SK-N-DZ (cell line): ENCODE results near the gene SCRN2. TPM values are rescaled to one million over a fixed set of nuclear protein-coding genes. Genes with fewer than 3 reads are reported as not detected.

Experiments used
- DNase-seq: peaks from one replicate; pipeline ENCODE4 v3.0.0-alpha.2; 2015; ENCODE audit warnings: low spot score
- polyA plus RNA-seq, 2 experiments: library from polyadenylated mRNA; depleted of rRNA; stranded (reverse); fragments of >200 nt; gene quantifications; 2 replicates each; pipeline ENCODE4 v1.2.3, GENCODE V29; 2014

SCRN2 gene
- polyA plus RNA-seq (2014; cell fraction: cytosol; rRNA removed): 49.6 and 54.0 TPM in 2 replicates
- 255 and 271 TPM in 2 replicates for polyA plus RNA-seq (2014; cell fraction: nucleus; rRNA removed)

DNA sequence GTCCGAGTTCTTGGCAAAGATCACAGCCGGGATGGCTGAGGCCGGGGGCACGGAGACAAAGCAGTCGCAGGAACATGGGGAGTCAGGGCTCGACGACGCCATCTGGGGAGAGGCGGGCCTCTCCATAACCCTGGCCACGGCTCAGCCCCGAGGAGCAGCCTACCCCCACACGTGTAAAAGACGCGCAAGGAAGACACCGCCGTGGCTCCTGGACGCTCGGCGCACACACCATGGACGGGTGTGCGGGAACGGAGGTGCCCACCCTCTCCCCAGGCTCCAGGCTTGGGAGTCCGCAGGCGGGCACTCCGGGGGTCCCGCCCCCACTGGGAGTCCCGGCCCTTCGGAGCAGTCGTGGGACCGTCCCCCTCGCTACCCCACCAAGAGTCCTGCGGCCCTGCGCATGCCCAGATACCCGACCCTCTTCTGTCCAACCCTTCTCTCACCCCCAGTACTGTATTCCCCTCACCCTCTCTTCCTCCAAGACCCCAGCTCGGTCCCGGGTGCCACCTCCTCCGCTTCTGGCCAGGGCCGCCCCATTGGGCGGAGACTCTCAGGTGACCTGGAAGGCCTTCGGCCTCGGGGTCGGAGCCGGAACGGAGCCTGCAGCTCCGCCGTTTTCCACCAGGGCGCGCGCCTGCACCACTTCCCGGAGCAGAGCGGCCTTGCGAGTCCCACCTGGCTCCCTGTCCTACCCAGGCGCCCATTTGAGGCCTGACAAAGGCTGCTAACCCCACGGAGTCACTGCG, at the start of gene SCRN2:
Gene SCRN2 (minus strand): TSS at position 532 of the 746 bp plus-strand sequence. CDS start 430 bp downstream, at position 102.
- DNase-seq: peak; percentile 95

DNA sequence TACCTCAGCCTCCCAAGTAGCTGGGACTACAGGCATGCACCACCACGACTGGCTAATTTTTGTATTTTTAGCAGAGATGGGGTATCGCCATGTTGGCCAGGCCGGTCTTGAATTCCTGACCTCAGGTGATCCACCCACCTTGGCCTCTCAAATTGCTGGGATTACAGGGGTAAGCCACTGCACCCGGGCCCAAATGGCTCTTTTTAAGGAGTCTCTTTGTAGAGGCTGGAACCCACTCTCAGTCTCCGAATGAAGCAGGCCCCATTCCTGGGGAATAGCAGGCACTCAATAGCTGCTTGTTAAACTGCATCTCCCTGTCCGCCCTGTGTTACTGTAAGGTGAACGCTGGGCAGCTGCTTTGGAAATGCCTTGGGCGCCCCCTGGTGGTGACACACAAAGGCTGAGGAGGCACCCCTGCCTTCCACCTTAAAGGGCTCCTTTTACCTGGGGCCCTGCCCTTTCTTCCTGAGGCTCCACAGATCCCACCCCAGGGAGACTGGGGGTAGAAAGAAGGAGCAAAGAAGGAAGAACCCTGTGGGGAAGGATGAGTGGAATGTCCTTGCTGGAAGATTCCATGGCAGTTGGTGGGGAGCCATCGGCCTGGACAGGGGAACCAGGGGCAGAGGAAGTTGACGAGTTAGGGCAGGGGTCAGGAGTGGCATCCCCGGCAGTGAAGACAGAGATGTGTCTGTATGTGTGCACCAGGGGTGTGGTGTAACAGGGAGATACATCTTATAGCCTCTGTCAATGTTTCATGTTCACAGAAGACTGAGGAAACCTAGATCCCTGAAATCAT, 48.9 kb upstream of the SCRN2 start:
- DNase-seq: peak; percentile 85

GRCh38 chr17:47888293-47888692, 47.2 kb upstream of the SCRN2 start:
- no peak for DNase-seq

GRCh38 chr17:47884905-47885730, 44.0 kb upstream of the SCRN2 start:
- DNase-seq: no peak

DNA sequence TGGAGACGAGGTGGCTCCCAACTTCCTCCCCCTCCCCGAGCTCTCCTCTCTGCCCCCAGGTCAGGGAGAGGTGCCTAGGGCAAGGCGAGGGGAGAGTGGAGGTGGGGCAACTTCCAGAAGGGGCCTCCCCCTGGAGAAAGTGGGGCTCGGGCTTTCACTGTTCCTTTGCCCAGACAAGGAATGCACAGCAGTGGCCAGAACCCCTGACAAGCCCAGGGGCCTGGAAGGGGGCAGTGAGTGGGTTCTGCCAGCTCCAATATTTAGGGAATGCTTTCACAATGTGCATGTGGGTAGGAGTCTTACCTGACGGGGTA, 43.3 kb upstream of the SCRN2 start:
- DNase-seq: no peak

- DNase-seq: no peak
These were observed 42.7 kb upstream of the SCRN2 start for GRCh38 chr17:47883589-47884426.

DNA sequence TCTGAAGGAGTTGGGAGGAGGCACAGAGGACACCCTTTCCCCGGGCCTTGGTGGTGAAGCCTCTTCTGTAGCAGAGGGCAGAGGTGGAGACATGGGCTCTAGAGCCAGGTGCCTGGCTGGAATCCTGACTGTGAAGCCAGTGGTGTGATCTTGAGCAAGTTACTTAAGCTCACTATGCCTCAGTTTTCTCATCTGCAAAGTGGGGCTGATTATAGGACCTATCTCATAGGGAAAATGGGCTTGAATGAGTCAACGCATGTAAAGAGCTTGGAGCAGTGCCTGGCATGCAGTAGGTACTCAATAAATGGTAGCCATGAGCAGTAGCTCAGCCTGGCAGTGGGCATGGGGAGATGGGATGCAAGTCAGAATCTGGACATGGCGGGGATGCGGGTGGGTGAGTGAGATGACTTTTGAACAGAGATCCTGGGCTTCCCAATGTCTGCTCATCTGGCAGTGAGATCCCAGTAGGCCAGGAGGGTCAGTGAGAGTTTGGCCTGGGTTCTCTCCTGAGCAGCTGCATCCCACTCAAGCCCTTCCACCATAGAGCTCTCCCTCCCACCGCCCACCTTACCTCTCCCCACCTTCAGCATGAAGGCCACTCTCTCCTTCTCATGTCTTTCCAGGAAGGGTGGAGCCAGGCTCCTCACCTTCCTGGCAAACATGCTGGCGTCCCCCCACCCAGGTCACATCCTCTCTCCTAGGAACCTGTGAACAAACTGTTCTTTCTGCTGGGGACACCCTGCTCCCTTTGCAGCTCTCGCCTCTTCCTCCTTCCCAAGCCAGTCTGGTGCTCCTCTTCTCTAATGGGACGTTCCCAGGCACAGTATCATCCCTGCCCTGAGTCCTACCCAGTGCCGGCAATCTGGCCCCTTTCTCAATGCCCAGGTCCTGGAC, 41.9 kb upstream of the SCRN2 start:
- no peak for DNase-seq

DNA sequence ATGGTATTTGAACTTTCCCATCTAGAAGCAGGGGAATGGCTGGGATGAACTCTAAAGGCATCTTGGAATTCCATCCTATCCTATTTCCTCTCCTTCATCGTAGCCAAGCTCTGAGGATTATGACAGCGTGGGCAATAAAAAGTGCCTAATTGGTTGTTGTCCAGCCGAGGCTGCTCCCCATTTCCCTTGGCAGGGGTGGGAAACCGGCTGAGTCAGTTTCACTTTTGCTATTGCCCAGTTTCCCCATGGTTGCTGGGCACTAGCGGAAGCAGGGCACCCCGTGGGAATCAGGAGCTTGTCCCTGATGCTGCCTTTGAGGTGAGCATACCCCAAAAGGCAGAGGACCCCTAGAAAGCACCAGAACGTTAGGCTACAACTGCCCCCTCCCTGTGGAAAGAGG, 41.2 kb upstream of the SCRN2 start:
- no peak for DNase-seq

DNA sequence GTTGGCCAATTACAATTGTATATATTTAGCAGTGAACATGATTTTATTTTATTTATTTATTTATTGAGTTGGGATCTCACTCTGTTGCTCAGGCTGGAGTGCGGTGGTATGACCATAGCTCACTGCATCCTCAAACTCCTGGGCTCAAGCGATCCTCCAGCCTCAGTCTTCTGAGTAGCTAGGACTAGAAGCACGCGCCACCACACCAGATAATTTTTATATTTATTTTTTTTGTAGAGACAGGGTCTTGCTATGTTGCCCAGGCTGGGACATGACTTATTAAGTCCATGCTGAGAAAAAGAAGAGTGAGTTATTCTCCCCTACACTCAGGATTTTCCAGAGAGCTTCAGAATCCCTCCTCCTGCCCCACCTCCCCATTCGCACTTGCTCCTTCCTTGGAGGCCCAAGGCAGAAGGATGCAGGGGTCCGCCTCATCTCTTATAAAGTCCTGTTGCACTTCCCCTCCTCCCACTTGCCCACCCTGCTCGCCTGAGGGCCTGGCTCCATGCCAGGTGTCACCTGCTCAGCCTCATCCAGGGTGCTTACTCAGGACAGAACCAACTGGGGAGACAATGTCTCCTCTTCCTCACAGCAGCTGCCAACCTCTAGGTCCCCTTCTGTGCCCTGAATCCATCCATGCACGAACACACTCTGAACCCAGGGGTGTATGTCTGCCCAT, 38.8 kb upstream of the SCRN2 start:
- DNase-seq: no peak

DNA sequence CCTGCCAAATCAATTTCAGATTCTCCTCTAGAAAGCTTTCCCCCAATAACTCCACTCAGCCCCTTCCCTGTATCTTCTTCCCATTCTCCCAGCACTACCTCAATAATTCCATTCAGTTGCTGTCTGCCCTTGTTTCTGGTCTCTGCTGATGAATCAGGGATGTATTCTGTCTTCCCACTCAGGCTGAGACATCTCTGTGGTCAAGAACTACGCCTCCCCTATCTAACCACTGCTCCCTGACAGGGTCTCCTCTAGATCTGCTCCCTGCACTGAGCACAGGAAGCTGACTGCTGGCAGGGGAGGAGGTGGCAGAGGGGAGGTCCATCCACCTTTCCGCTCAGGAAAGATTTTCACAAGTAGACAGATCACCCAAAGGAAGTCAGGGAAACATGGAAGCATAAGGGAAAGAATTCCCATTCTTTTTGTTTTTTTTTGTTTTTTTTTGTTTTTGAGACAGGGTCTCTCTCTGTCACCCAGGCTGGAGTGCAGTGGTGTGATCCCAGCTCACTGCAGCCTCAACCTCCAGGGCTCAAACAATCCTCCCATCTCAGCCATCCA, 38.0 kb upstream of the SCRN2 start:
- DNase-seq: no peak

- no peak for DNase-seq
These were observed 37.3 kb upstream of the SCRN2 start for GRCh38 chr17:47878203-47879027.

GRCh38 chr17:47877368-47878034, 36.4 kb upstream of the SCRN2 start:
- DNase-seq: no peak

- DNase-seq: no peak
These were observed 34.2 kb upstream of the SCRN2 start for GRCh38 chr17:47875011-47875985.

DNA sequence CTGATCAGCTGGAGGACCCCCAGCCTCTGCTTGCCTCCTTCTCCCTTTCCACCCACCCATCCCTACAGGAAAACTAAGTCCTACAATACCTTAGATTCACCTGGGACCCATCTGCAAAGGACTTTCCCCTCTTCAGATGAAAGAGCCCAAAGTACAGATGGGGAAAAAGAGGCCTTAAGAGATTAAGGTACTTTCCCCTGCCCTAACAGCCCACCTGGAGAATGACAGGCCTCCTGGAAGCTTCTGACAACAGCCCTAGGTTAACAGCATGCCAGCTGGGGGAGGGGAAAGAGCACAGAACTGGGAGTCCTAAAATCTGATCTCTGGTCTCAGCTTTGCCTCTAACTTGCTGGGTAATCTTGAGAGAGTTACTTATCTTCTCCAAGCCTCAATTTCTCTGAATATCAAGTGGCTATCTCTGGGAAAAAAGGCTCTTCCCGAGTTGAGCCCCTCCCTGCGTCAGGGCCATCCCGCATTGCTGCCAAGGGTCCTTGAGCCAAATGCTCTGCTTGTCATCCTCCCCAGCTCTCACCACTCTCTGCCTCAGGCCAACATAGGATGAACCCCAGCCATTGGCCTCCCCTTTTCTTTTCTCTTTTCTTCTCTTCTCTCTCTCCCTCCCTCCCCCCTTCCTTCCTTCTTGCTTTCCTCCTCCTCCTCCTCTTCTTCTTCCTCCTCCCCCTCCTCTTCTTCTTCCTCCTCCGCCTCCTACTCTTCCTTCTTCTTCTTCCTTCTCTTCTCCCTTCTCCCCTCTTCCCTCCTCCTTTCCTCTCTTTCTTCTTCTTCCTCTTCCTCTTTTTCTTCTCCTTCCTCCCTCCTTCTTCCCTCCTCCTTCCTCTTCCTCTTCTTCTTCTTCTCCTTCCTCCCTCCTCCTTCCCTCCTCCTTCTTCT, 32.4 kb upstream of the SCRN2 start:
- no peak for DNase-seq

GRCh38 chr17:47872651-47873161, 31.6 kb upstream of the SCRN2 start:
- no peak for DNase-seq
